Stomach (tissue), 9 donors: ENCODE results near the gene CPEB2. TPM values are rescaled to one million over a fixed set of nuclear protein-coding genes. Genes with fewer than 3 reads are reported as not detected.
A peak's percentile ranks its signal among the peaks of the same experiment; 100 is the strongest.

Source experiments
- DNase-seq, 2 donors: peaks; one replicate each; pipeline versions ENCODE4 v3.0.0 to v3.0.0-alpha.2; 2013 to 2019
- H3K27ac ChIP-seq, 5 donors: fragments of 200-600 bp in 4 of 5; sonication (generic) in 4 of 5; one replicate each; pipeline ENCODE4 v1.5.1; 2013 to 2019; ENCODE audit warnings: mild to moderate bottlenecking in 1 of 5, moderate library complexity in 1 of 5
- H3K27me3 ChIP-seq, 3 donors: fragments of 200-600 bp; sonication (generic); one replicate each; pipeline ENCODE4 v1.5.1; 2017 to 2019; ENCODE audit warnings: mixed run types in 1 of 3
- H3K36me3 ChIP-seq, 4 donors: fragments of 200-600 bp; sonication (generic); 1 replicate in 3 of 4; 2 replicates in 1 of 4; pipeline ENCODE4 v1.5.1; 2016 to 2019
- H3K4me1 ChIP-seq, 4 donors: fragments of 200-600 bp; sonication (generic); one replicate each; pipeline ENCODE4 v1.5.1; 2016 to 2019
- H3K4me3 ChIP-seq, 4 donors: fragments of 200-600 bp; sonication (generic) in 3 of 4; one replicate each; pipeline ENCODE4 v1.5.1; 2016 to 2019; ENCODE audit warnings: mild to moderate bottlenecking in 1 of 4
- H3K9me3 ChIP-seq, 4 donors: fragments of 200-600 bp; sonication (generic); one replicate each; pipeline ENCODE4 v1.5.1; 2016 to 2019
- EP300 ChIP-seq: sonication (generic); formaldehyde crosslinking; IDR thresholded peaks from one replicate; pipeline ENCODE4 v1.6.1; 2017; ENCODE audit warnings: antibody characterized with exemption
- POLR2A ChIP-seq, 4 donors: fragments of 450-650 bp; IDR thresholded peaks; one replicate each; pipeline ENCODE4 v1.6.1; 2016; ENCODE audit warnings: antibody characterized with exemption in 4 of 4, control low read depth in 2 of 4, mild to moderate bottlenecking in 1 of 4, moderate library complexity in 1 of 4
- POLR2AphosphoS5 ChIP-seq, 3 donors: sonication (generic); formaldehyde crosslinking; IDR thresholded peaks; one replicate each; pipeline ENCODE4 v1.6.1; 2016; ENCODE audit warnings: antibody characterized with exemption in 3 of 3
- WGBS, 5 donors: extraction: QIAGEN DNeasy Blood & Tissue Kit in 3 of 5; methylation state at CpG; one replicate each; pipeline versions ENCODE4 v1.1.5 to v1.1.7; 2013 to 2018; 5-methylcytosine and 5-hydroxymethylcytosine counted together
- intact Hi-C: fragments of 100-400 bp; cut with DNase I; formaldehyde crosslinking; loops from one replicate; pipeline ENCODE4 v1.15.1; 2023; ENCODE audit warnings: low total_unique reads
- polyA plus RNA-seq, 3 donors: library from polyadenylated mRNA; stranded (reverse); fragments of 200-250 nt; gene quantifications; one replicate each; pipeline ENCODE4 v1.2.3, GENCODE V29; 2013
- total RNA-seq, 5 donors: library from RNA; depleted of rRNA; stranded (reverse); fragments of >200 nt; gene quantifications; one replicate each; pipeline versions ENCODE4 v1.1.0 to v1.2.3, GENCODE V29; 2014 to 2016
- TF ChIP-seq, protein P1 (sequence below), 7 experiments: fragments of 450-650 bp in 4 of 7; fragments of 200-600 bp in 3 of 7; sonication (generic) in 3 of 7; IDR thresholded peaks; one replicate each; pipeline ENCODE4 v1.5.1; 2016 to 2019; ENCODE audit warnings: antibody characterized with exemption in 7 of 7, control low read depth in 2 of 7, mild to moderate bottlenecking in 1 of 7
- donor health status: healthy with polysubstance abuse.
- donor health status: Bipolar disorder and iron deficiency.
- donor health status: healthy.

CPEB2 gene
- total and polyA plus RNA-seq, 8 donors, result 3.4 to 97.9 (median 21.8) TPM

DNA sequence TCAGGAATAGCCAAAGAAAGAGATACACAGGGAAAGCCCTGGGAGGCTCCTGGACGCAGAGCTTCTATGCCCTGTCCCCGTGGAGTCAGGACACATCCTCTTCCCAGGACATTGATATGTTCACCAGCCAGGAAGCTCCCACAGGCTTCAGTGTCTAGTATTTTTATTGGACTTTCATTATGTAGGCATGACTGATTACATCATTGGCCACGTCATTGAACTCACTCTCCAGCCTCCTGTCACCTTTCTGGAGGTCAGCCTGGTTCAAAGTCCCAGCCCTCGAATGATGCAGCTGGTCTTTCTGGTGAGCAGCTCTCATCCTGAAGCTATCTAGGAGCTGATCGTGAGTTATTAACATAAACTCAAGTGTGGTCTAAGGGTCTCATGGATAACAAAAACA lies 104.1 kb downstream of the CPEB2 start:
- H3K36me3 ChIP-seq, result no peaks in the 10 kb centered on the region
- H3K27ac ChIP-seq, result no peak overlapping the region
- intact Hi-C loops, result no loop called here
- 43 to 64% (median 63%) methylated on average over 5 of the region's 5 CpGs for WGBS, 5 donors
- TF ChIP-seq POLR2A (IDR thresholded peaks at IDR 0.05), result no peak
- TF ChIP-seq EP300, result no peak
- TF ChIP-seq, protein P1, sequence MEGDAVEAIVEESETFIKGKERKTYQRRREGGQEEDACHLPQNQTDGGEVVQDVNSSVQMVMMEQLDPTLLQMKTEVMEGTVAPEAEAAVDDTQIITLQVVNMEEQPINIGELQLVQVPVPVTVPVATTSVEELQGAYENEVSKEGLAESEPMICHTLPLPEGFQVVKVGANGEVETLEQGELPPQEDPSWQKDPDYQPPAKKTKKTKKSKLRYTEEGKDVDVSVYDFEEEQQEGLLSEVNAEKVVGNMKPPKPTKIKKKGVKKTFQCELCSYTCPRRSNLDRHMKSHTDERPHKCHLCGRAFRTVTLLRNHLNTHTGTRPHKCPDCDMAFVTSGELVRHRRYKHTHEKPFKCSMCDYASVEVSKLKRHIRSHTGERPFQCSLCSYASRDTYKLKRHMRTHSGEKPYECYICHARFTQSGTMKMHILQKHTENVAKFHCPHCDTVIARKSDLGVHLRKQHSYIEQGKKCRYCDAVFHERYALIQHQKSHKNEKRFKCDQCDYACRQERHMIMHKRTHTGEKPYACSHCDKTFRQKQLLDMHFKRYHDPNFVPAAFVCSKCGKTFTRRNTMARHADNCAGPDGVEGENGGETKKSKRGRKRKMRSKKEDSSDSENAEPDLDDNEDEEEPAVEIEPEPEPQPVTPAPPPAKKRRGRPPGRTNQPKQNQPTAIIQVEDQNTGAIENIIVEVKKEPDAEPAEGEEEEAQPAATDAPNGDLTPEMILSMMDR (IDR thresholded peaks at IDR 0.05), result no peak
- TF ChIP-seq POLR2AphosphoS5 (IDR thresholded peaks at IDR 0.05), result no peak
- H3K9me3 ChIP-seq, result no peaks in the 10 kb centered on the region
- H3K4me3 ChIP-seq, result no peak overlapping the region
- no peaks in the 10 kb centered on the region for H3K4me1 ChIP-seq
- DNase-seq, result no peak
- H3K27me3 ChIP-seq, result no peaks in the 10 kb centered on the region

DNA sequence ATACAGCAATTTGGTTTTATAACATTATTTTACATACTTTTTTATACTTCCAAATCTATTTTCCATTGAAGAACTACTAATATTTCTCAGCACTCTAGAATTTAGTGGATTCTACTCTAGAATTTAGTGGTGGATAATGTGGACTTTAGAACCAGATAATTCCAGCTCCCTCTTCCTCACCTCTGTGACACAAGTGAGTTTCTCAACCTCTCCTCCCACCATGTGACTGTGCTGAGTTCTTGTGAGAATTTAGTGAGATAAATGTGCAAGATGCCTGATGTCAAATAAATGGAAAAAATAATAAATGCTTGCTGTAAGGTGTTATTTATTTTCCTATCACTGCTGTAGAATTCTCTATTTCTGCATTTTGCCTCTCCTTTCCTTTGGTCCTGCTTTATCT lies 107.3 kb downstream of the CPEB2 start:
- H3K9me3 ChIP-seq, result no peaks in the 10 kb centered on the region
- no peak overlapping the region for H3K4me3 ChIP-seq
- no peaks in the 10 kb centered on the region for H3K4me1 ChIP-seq
- TF ChIP-seq POLR2AphosphoS5 (IDR thresholded peaks at IDR 0.05) (no peak), POLR2A (IDR thresholded peaks at IDR 0.05) (no peak), EP300 (no peak)
- TF ChIP-seq, protein P1 (IDR thresholded peaks at IDR 0.05), result no peak
- H3K27ac ChIP-seq, result no peak overlapping the region
- no peaks in the 10 kb centered on the region for H3K27me3 ChIP-seq
- intact Hi-C loops, result no loop called here
- no peak for DNase-seq
- no peaks in the 10 kb centered on the region for H3K36me3 ChIP-seq

DNA sequence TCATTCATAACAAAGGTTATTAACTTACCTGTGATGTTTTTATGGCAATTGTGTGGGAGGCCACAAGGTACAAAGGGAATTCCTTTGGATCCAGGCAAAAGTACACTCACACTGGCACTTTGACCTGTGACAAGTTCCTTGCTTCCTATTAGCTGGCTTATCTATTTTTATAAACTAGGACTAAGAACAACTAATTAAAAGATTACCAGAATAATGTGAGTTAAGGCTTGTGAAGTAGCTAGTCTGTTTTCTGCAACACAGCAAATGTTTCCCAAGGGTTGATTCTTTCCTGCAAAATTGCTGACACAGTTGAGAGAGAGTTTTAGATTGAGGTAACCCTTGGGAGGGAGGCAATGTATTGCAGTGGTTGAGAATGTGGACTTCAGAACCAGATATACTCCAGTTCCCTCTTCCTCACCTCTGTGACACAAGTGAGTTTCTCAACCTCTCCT lies 107.9 kb downstream of the CPEB2 start:
- DNase-seq, result peak in 1 of 2 donors; percentile 32

DNA sequence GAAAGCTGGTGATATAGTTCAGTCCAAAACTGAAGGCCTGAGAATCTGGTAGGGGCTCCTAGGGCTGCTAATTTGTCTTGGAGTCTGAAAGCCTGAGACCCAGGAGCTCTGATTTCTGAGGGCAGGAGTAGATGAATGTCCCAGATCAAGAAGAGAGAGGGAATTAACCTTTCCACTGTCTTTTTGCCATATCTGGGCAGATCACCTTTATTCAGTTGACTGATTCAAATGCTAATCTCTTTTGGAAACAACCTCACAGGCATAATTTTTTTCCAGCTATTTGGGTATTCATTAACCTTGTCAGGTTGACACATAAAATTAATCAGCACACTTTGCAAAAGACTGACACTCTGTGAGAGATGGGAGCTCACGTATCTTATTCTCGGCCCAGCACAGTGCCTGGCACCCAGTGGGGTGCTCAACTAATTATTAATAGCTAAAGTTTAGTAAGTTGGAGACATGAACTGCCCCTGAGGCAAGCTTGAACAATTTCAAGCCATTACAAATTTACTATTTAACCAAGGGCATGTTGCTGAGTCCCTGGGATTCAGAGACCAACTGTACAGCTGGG lies 114.3 kb downstream of the CPEB2 start:
- H3K36me3 ChIP-seq, result no peaks in the 10 kb centered on the region
- intact Hi-C loops, result no loop called here
- DNase-seq, result no peak
- TF ChIP-seq POLR2A (IDR thresholded peaks at IDR 0.05), result no peak
- TF ChIP-seq, protein P1 (IDR thresholded peaks at IDR 0.05), result no peak
- TF ChIP-seq POLR2AphosphoS5 (IDR thresholded peaks at IDR 0.05), result no peak
- no peak overlapping the region for H3K27ac ChIP-seq
- no peaks in the 10 kb centered on the region for H3K4me1 ChIP-seq
- peaks cover 0 to 12% (median 0%) of the 10 kb centered on the region in 4 donors for H3K9me3 ChIP-seq
- no peaks in the 10 kb centered on the region for H3K27me3 ChIP-seq
- no peak overlapping the region for H3K4me3 ChIP-seq
- WGBS, 5 donors, result 39 to 68% (median 55%) methylated on average over 2 of the region's 2 CpGs

More for the DNA sequence above, 107.9 kb downstream of the CPEB2 start:
- H3K4me1 ChIP-seq, result no peaks in the 10 kb centered on the region
- no peaks in the 10 kb centered on the region for H3K9me3 ChIP-seq
- no peaks in the 10 kb centered on the region for H3K36me3 ChIP-seq
- H3K27me3 ChIP-seq, result no peaks in the 10 kb centered on the region
- H3K27ac ChIP-seq, result no peak overlapping the region
- H3K4me3 ChIP-seq, result no peak overlapping the region
- TF ChIP-seq EP300 (no peak), POLR2AphosphoS5 (IDR thresholded peaks at IDR 0.05) (no peak), POLR2A (IDR thresholded peaks at IDR 0.05) (no peak)
- TF ChIP-seq, protein P1 (IDR thresholded peaks at IDR 0.05), result no peak
- intact Hi-C loops, result no loop called here
